Measurements from ENCODE around the gene SH3RF1.

DNA sequence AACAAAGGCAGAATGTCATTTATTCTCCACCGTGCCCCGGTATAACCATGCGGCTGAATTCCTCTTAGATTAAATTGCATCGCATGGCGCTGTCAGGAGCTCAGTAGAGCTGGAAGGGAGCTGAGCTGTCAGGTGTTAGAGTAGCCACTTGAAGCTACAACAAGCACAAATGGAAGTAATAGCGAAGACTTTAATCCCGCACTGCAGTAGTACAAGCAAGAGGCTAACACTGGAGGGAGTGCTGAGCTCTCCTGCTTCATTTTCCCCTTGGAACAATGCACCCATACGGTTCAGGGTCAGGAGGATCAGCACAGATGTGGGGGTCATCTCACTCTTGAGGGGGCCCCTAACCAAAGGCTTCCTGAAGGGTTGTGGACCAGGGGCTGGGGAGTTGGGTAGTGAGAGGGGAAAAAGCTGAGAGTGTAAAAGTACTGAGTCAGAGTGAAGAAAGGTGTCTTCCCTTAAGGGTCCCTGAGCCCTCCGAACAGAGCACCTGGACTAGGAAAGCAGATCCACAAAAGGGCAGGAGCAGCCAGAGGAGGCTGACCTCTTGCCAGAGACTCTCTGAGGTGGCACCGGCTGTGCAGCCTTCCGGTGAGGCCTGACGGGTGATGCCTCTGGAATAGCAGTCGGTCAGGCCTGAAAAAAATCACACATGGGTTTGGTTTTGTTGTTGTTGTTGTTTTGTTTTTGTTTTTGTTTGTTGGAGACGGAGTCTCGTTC, 224.7 kb downstream of the SH3RF1 start:
- no peak for TF ChIP-seq POLR2A (IDR thresholded peaks at IDR 0.05)
- TF ChIP-seq, protein P1, sequence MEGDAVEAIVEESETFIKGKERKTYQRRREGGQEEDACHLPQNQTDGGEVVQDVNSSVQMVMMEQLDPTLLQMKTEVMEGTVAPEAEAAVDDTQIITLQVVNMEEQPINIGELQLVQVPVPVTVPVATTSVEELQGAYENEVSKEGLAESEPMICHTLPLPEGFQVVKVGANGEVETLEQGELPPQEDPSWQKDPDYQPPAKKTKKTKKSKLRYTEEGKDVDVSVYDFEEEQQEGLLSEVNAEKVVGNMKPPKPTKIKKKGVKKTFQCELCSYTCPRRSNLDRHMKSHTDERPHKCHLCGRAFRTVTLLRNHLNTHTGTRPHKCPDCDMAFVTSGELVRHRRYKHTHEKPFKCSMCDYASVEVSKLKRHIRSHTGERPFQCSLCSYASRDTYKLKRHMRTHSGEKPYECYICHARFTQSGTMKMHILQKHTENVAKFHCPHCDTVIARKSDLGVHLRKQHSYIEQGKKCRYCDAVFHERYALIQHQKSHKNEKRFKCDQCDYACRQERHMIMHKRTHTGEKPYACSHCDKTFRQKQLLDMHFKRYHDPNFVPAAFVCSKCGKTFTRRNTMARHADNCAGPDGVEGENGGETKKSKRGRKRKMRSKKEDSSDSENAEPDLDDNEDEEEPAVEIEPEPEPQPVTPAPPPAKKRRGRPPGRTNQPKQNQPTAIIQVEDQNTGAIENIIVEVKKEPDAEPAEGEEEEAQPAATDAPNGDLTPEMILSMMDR (IDR thresholded peaks at IDR 0.05), result no peak

Measured in uterus (tissue), 2 donors.